Stimulated activated CD8-positive, alpha-beta memory T cell treated with anti-CD3 and anti-CD28 coated beads, Interleukin-7, amount 100 ng/mL, for 24 hours (primary cell): ENCODE results near the gene PLXNA4.

Source experiments
- DNase-seq: peaks from one replicate; pipeline ENCODE4 v3.0.0-alpha.2; 2020; ENCODE audit warnings: low read depth

PLXNA4 gene

GRCh38 chr7:132472463-132473120, 103.7 kb downstream of the PLXNA4 start:
- no peak for DNase-seq

GRCh38 chr7:132471515-132471914, 104.8 kb downstream of the PLXNA4 start:
- no peak for DNase-seq

GRCh38 chr7:132469681-132470080, 106.6 kb downstream of the PLXNA4 start:
- DNase-seq = no peak

GRCh38 chr7:132469264-132469663, 107.0 kb downstream of the PLXNA4 start:
- DNase-seq = no peak

GRCh38 chr7:132466367-132466766, 109.9 kb downstream of the PLXNA4 start:
- DNase-seq = no peak

GRCh38 chr7:132465516-132465915, 110.8 kb downstream of the PLXNA4 start:
- no peak for DNase-seq

GRCh38 chr7:132464740-132465139, 111.5 kb downstream of the PLXNA4 start:
- DNase-seq = no peak

GRCh38 chr7:132463922-132464321, 112.3 kb downstream of the PLXNA4 start:
- DNase-seq = no peak

GRCh38 chr7:132462478-132462877, 113.8 kb downstream of the PLXNA4 start:
- no peak for DNase-seq

- DNase-seq = no peak
These were observed 115.2 kb downstream of the PLXNA4 start for GRCh38 chr7:132461032-132461592.

- no peak for DNase-seq
These were observed 117.5 kb downstream of the PLXNA4 start for GRCh38 chr7:132458729-132459128.

- no peak for DNase-seq
These were observed 118.6 kb downstream of the PLXNA4 start for GRCh38 chr7:132457658-132458057.

GRCh38 chr7:132456418-132456817, 119.9 kb downstream of the PLXNA4 start:
- DNase-seq = no peak

- no peak for DNase-seq
These were observed 120.9 kb downstream of the PLXNA4 start for GRCh38 chr7:132455378-132455777.

GRCh38 chr7:132453826-132454225, 122.4 kb downstream of the PLXNA4 start:
- DNase-seq = no peak

GRCh38 chr7:132451161-132451560, 125.1 kb downstream of the PLXNA4 start:
- no peak for DNase-seq

- no peak for DNase-seq
These were observed 125.6 kb downstream of the PLXNA4 start for GRCh38 chr7:132450696-132451095.

- no peak for DNase-seq
These were observed 126.1 kb downstream of the PLXNA4 start for GRCh38 chr7:132450188-132450587.

- DNase-seq = no peak
These were observed 129.5 kb downstream of the PLXNA4 start for GRCh38 chr7:132446666-132447278.

- DNase-seq = no peak
These were observed 130.0 kb downstream of the PLXNA4 start for GRCh38 chr7:132446260-132446659.

GRCh38 chr7:132443761-132444520, 132.3 kb downstream of the PLXNA4 start:
- DNase-seq = no peak

GRCh38 chr7:132441935-132442334, 134.3 kb downstream of the PLXNA4 start:
- no peak for DNase-seq

- DNase-seq = no peak
These were observed 136.1 kb downstream of the PLXNA4 start for GRCh38 chr7:132440151-132440550.
